PC-9 (cell line): ENCODE measurements around the gene OR51B5. TPM values are rescaled to one million over a fixed set of nuclear protein-coding genes. Genes with fewer than 3 reads are reported as not detected.

Experiments used
- BruUV-seq: library from RNA; stranded (reverse); fragments of 400-500 nt; replicated peaks from 2 replicates; lab custom pipeline; 2021; lab: Mats Ljungman, UMichigan
- CTCF ChIA-PET: fragments of 300-600 bp; sonication (Branson Sonifier 250); formaldehyde crosslinking; loops from one replicate; lab custom pipeline; 2022; ENCODE audit warnings: antibody characterized with exemption; lab: Charles Lee
- POLR2A ChIA-PET: fragments of 300-600 bp; sonication (Branson Sonifier 250); formaldehyde crosslinking; loops from one replicate; lab custom pipeline; 2022; ENCODE audit warnings: antibody characterized with exemption; ENCODE audit not compliant: unreplicated experiment; lab: Charles Lee
- DNase-seq, 2 experiments: peaks; one replicate each; pipeline versions ENCODE4 v3.0.0 to v3.0.0-alpha.2; 2015 to 2022; ENCODE audit warnings: mixed read lengths in 1 of 2
- H2AFZ ChIP-seq: fragments of 200-600 bp; sonication (generic); 2 replicates; pipeline ENCODE4 v1.8.1; 2017; ENCODE audit warnings: antibody characterized with exemption
- H3F3A ChIP-seq: fragments of 200-600 bp; sonication (generic); 2 replicates; pipeline ENCODE4 v1.8.1; 2017; ENCODE audit warnings: antibody characterized with exemption, mild to moderate bottlenecking, low read depth; ENCODE audit not compliant: insufficient read depth
- H3K27ac ChIP-seq: fragments of 200-600 bp; sonication (generic); 2 replicates; pipeline ENCODE4 v1.6.1; 2016; ENCODE audit warnings: mixed run types
- H3K27me3 ChIP-seq: fragments of 200-600 bp; sonication (generic); 2 replicates; pipeline ENCODE4 v1.6.1; 2016; ENCODE audit warnings: low read depth, mixed run types; ENCODE audit not compliant: insufficient read depth
- H3K36me3 ChIP-seq: fragments of 200-600 bp; sonication (generic); 2 replicates; pipeline ENCODE4 v1.6.1; 2016; ENCODE audit warnings: low read depth, mixed run types
- H3K4me1 ChIP-seq: fragments of 200-600 bp; sonication (generic); replicated peaks from 2 replicates; pipeline ENCODE4 v1.6.1; 2016; ENCODE audit warnings: mixed run types; ENCODE audit not compliant: insufficient read depth
- H3K4me2 ChIP-seq: fragments of 200-600 bp; sonication (generic); 2 replicates; pipeline ENCODE4 v1.6.1; 2017; ENCODE audit warnings: mixed run types
- H3K4me3 ChIP-seq: fragments of 200-600 bp; sonication (generic); 2 replicates; pipeline ENCODE4 v1.6.1; 2016; ENCODE audit warnings: mixed run types
- H3K79me2 ChIP-seq: fragments of 200-600 bp; sonication (generic); 2 replicates; pipeline ENCODE4 v1.6.1; 2017; ENCODE audit warnings: low read depth, mixed run types
- H3K9me2 ChIP-seq: fragments of 200-600 bp; sonication (generic); 2 replicates; pipeline ENCODE4 v1.8.1; 2017; ENCODE audit warnings: mild to moderate bottlenecking; ENCODE audit not compliant: insufficient read depth
- H3K9me3 ChIP-seq: fragments of 200-600 bp; sonication (generic); 2 replicates; pipeline ENCODE4 v1.8.1; 2016; ENCODE audit warnings: low read depth; ENCODE audit not compliant: insufficient read depth
- H4K20me1 ChIP-seq: fragments of 200-600 bp; sonication (generic); 2 replicates; pipeline ENCODE4 v1.8.1; 2017; ENCODE audit not compliant: insufficient read depth
- EZH2 ChIP-seq: fragments of 200-600 bp; sonication (generic); IDR thresholded peaks from 2 replicates; pipeline ENCODE4 v1.8.0; 2017; ENCODE audit warnings: antibody characterized with exemption, low read depth
- intact Hi-C: fragments of 100-400 bp; cut with micrococcal nuclease; formaldehyde crosslinking; loops from one replicate; pipeline ENCODE4 v1.10.0; 2022; ENCODE audit not compliant: unreplicated experiment
- total RNA-seq: library from RNA; stranded (reverse); gene quantifications from 2 replicates; pipeline ENCODE4 v1.2.3, GENCODE V29; 2021
- TF ChIP-seq, protein P1 (sequence below): fragments of 200-600 bp; sonication (generic); conservative IDR thresholded peaks from 2 replicates; pipeline ENCODE4 v1.6.1; 2017; ENCODE audit warnings: mixed run types, antibody characterized with exemption, mild to moderate bottlenecking, moderate library complexity

Gene OR51B5
- total RNA-seq, 1 experiment from 2014 or later, result 1.2 TPM

DNA sequence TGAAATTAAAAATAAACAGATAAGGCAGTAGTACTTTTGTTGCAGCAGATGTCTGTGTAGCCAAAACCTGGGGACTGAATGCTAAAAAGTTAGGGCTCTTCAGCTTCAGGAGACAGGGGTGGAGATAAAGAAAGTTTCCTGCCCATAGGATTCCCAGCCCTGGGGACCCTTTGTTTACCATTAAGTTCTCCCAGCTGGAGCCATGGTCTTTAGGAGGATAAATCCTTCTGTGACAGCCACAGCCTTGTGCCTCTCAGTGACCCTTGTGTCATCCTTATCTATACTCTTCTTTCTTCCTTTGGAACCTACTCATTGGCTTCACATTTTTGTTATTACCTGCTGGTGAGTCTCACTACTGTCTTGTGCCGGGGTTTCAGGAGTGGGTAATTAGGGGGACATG, 40.3 kb upstream of the OR51B5 start, which contains the start of gene OR51M1:
TSS of gene OR51M1 (plus strand) at position 237 of the 400 bp plus-strand sequence. CDS start 5,587 bp downstream, outside the sequence.
- H3K9me3 ChIP-seq, result no peaks in the 10 kb centered on the region
- no peak within 1 kb of the TSS for H2AFZ ChIP-seq
- TF ChIP-seq, protein P1, sequence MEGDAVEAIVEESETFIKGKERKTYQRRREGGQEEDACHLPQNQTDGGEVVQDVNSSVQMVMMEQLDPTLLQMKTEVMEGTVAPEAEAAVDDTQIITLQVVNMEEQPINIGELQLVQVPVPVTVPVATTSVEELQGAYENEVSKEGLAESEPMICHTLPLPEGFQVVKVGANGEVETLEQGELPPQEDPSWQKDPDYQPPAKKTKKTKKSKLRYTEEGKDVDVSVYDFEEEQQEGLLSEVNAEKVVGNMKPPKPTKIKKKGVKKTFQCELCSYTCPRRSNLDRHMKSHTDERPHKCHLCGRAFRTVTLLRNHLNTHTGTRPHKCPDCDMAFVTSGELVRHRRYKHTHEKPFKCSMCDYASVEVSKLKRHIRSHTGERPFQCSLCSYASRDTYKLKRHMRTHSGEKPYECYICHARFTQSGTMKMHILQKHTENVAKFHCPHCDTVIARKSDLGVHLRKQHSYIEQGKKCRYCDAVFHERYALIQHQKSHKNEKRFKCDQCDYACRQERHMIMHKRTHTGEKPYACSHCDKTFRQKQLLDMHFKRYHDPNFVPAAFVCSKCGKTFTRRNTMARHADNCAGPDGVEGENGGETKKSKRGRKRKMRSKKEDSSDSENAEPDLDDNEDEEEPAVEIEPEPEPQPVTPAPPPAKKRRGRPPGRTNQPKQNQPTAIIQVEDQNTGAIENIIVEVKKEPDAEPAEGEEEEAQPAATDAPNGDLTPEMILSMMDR, result no peak
- TF ChIP-seq EZH2, result no peak
- H3K79me2 ChIP-seq, result no peaks in the 10 kb centered on the region
- no peaks in the 10 kb centered on the region for H3K27me3 ChIP-seq
- CTCF ChIA-PET, result no interaction called here
- H3K9me2 ChIP-seq, result no peaks in the 10 kb centered on the region
- H4K20me1 ChIP-seq, result no peaks in the 10 kb centered on the region
- H3K27ac ChIP-seq, result no peak within 1 kb of the TSS
- POLR2A ChIA-PET, result no interaction called here
- H3K4me3 ChIP-seq, result no peak within 1 kb of the TSS
- intact Hi-C loops, result loop anchor here (5.0 kb wide), 1 partner anchor 756 kb away; no protein-coding TSS in a partner anchor
- H3K36me3 ChIP-seq, result no peaks in the 10 kb centered on the region
- DNase-seq, result no peak
- BruUV-seq, result no TSS peak
- no peaks in the 10 kb centered on the region for H3K4me1 ChIP-seq
- no peak within 1 kb of the TSS for H3K4me2 ChIP-seq
- no peaks in the 10 kb centered on the region for H3F3A ChIP-seq

DNA sequence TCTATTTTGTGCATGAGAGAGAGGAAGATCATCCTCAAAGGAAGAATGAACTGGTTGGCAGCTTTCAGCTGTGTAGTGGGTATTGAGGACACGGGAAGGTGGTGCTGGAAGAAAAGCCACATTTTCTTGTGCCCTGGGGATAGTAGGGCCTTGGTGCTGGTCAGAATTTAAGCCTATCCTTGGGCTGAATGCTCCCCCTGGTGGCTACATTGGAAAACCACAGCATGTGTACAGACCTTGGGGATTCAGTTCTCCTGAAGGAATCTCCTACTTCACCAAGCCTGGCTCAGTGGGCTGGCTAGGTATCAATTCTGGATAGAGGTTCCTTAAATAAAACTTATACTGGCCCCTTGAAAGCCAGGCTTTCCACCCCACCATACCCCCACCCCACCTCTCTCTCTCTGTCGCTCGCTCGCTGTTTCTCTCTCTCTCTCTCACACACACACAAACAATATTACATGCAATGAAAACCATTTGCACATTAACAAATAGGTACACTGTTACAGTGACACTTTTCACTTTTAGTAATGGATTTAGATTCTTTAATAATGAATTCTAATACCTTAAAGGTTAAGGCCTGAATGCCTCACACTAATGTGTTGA, 37.5 kb upstream of the OR51B5 start:
- Histone ChIP-seq H3K36me3 (no peaks in the 10 kb centered on the region), H3K4me2 (no peak overlapping the region), H3K4me3 (no peak overlapping the region), H3K79me2 (no peaks in the 10 kb centered on the region), H3K4me1 (no peaks in the 10 kb centered on the region), H3K27me3 (no peaks in the 10 kb centered on the region), H3K27ac (no peak overlapping the region), H3K9me3 (no peaks in the 10 kb centered on the region), H3F3A (no peaks in the 10 kb centered on the region), H3K9me2 (no peaks in the 10 kb centered on the region), H4K20me1 (no peaks in the 10 kb centered on the region), H2AFZ (no peak overlapping the region)
- no TSS peak for BruUV-seq
- CTCF ChIA-PET, result no interaction called here
- intact Hi-C loops, result loop anchor here (1.0 to 5.0 kb wide), 3 partner anchors 177 to 754 kb away; no protein-coding TSS in a partner anchor
- TF ChIP-seq, protein P1, result peak; percentile 75
- no peak for TF ChIP-seq EZH2
- POLR2A ChIA-PET, result no interaction called here
- DNase-seq, result peak in 1 of 2 experiments; percentile 23

DNA sequence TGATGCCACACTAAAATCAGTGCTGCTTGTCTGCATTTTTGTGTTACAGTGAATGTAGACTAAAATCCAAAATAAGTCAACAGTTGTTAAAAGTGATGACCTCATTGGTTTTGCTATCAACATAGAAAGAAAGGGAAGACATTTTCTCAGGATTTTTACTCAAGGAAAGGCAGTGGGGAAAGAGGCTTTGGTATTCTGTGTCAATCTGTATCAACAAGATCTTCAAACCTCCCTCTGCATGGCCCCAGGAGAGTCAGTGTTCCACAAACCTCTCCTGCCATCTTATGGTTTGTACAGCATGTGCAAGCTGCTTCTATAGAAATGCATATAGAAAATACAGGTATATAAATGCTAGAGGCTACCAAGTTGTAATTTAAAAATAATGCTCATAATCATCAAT, 26.5 kb upstream of the OR51B5 start:
- H3K36me3 ChIP-seq, result no peaks in the 10 kb centered on the region
- DNase-seq, result no peak
- BruUV-seq, result no TSS peak
- CTCF ChIA-PET, result no interaction called here
- H3K9me2 ChIP-seq, result no peaks in the 10 kb centered on the region
- no peaks in the 10 kb centered on the region for H3K4me1 ChIP-seq
- H2AFZ ChIP-seq, result no peak overlapping the region
- no peak overlapping the region for H3K4me3 ChIP-seq
- H3K79me2 ChIP-seq, result no peaks in the 10 kb centered on the region
- no peak overlapping the region for H3K27ac ChIP-seq
- no peaks in the 10 kb centered on the region for H3K27me3 ChIP-seq
- intact Hi-C loops, result loop anchor here (5.0 kb wide), 1 partner anchor 742 kb away; no protein-coding TSS in a partner anchor
- POLR2A ChIA-PET, result no interaction called here
- H3F3A ChIP-seq, result no peaks in the 10 kb centered on the region
- no peaks in the 10 kb centered on the region for H4K20me1 ChIP-seq
- no peaks in the 10 kb centered on the region for H3K9me3 ChIP-seq
- H3K4me2 ChIP-seq, result no peak overlapping the region
- TF ChIP-seq EZH2, result no peak
- TF ChIP-seq, protein P1, result no peak
